ENCODE data around the gene TNFRSF14. TPM values are rescaled to one million over a fixed set of nuclear protein-coding genes. Genes with fewer than 3 reads are reported as not detected.
A peak's percentile ranks its signal among the peaks of the same experiment; 100 is the strongest.

Gene TNFRSF14
- total and polyA plus RNA-seq, 2 of the 13 experiments (the other 11 are each of a cell fraction or from before 2014, with no cell fraction given): 11.9 to 49.9 TPM

DNA sequence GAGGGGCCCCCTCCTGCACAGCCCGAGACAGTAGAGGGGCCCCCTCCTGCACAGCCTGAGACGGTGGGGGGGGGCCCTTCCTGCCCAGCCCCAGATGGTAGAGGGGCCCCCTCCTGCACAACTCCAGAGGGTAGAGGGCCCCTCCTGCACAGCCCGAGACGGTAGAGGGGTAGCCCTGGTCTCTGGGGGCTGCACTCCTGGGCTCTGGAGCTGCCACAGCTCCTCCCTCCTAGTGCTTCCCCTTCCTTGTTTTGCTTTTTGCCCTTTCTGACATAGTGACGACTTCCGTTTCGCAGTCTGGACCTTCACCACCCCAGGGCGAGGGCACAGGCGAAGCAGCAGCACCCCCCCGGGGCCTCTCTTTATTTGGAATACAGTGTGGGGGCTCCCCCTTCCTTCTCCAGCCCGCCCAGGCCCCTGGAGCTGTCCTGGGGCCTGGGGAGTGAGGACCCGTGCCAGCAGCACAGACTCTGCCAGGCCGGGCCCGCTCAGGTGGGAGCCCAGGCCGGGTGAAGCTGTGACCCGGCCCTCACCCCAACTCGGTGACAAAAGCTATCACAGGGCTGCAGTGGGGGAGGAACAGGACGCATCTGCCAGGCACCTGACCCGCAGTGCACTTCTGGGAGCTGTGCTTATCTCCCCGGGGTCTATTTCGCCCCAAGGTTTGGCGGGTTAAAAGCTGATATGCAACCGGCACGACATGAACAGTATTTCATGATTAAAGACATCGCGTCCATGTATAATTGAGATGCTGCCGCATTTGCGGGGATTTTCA is 29.3 kb downstream of the TNFRSF14 start (continued):
- TF ChIP-seq, protein P1, sequence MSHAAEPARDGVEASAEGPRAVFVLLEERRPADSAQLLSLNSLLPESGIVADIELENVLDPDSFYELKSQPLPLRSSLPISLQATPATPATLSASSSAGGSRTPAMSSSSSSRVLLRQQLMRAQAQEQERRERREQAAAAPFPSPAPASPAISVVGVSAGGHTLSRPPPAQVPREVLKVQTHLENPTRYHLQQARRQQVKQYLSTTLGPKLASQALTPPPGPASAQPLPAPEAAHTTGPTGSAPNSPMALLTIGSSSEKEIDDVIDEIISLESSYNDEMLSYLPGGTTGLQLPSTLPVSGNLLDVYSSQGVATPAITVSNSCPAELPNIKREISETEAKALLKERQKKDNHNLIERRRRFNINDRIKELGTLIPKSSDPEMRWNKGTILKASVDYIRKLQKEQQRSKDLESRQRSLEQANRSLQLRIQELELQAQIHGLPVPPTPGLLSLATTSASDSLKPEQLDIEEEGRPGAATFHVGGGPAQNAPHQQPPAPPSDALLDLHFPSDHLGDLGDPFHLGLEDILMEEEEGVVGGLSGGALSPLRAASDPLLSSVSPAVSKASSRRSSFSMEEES (CRISPR knock-in tag; IDR thresholded peaks at IDR 0.05): peak; percentile 8; the same call in 1 of the 2 replicates
- TF ChIP-seq NR2F6 (IDR thresholded peaks at IDR 0.05) (no peak), NR2F6 (CRISPR knock-in tag; IDR thresholded peaks at IDR 0.05) (peak; percentile 35; the same call in 1 of the 2 replicates), ZNF383 (CRISPR knock-in tag; IDR thresholded peaks at IDR 0.05; ENCODE audit: borderline replicate concordance) (no peak), ARNT2 (CRISPR knock-in tag; IDR thresholded peaks at IDR 0.05; ENCODE audit: low read depth) (no peak), KLF16 (CRISPR knock-in tag; IDR thresholded peaks at IDR 0.05) (no peak), ZNF772 (CRISPR knock-in tag; IDR thresholded peaks at IDR 0.05) (no peak; the same call in 1 of the 2 replicates), CBX2 (IDR thresholded peaks at IDR 0.05; ENCODE audit: low read depth, low read length) (no peak), CBX2 (CRISPR knock-in tag; IDR thresholded peaks at IDR 0.05; ENCODE audit: low read depth) (no peak), HOXA7 (CRISPR knock-in tag; IDR thresholded peaks at IDR 0.05) (no peak), ZNF232 (CRISPR knock-in tag; IDR thresholded peaks at IDR 0.05; ENCODE audit: borderline replicate concordance) (no peak)
- TF ChIP-seq, protein P2, sequence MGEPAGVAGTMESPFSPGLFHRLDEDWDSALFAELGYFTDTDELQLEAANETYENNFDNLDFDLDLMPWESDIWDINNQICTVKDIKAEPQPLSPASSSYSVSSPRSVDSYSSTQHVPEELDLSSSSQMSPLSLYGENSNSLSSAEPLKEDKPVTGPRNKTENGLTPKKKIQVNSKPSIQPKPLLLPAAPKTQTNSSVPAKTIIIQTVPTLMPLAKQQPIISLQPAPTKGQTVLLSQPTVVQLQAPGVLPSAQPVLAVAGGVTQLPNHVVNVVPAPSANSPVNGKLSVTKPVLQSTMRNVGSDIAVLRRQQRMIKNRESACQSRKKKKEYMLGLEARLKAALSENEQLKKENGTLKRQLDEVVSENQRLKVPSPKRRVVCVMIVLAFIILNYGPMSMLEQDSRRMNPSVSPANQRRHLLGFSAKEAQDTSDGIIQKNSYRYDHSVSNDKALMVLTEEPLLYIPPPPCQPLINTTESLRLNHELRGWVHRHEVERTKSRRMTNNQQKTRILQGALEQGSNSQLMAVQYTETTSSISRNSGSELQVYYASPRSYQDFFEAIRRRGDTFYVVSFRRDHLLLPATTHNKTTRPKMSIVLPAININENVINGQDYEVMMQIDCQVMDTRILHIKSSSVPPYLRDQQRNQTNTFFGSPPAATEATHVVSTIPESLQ (CRISPR knock-in tag; conservative IDR thresholded peaks at IDR 0.05): no peak
- TF ChIP-seq, protein P3, sequence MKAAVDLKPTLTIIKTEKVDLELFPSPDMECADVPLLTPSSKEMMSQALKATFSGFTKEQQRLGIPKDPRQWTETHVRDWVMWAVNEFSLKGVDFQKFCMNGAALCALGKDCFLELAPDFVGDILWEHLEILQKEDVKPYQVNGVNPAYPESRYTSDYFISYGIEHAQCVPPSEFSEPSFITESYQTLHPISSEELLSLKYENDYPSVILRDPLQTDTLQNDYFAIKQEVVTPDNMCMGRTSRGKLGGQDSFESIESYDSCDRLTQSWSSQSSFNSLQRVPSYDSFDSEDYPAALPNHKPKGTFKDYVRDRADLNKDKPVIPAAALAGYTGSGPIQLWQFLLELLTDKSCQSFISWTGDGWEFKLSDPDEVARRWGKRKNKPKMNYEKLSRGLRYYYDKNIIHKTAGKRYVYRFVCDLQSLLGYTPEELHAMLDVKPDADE (CRISPR knock-in tag; IDR thresholded peaks at IDR 0.05): no peak
- TF ChIP-seq, protein P4, sequence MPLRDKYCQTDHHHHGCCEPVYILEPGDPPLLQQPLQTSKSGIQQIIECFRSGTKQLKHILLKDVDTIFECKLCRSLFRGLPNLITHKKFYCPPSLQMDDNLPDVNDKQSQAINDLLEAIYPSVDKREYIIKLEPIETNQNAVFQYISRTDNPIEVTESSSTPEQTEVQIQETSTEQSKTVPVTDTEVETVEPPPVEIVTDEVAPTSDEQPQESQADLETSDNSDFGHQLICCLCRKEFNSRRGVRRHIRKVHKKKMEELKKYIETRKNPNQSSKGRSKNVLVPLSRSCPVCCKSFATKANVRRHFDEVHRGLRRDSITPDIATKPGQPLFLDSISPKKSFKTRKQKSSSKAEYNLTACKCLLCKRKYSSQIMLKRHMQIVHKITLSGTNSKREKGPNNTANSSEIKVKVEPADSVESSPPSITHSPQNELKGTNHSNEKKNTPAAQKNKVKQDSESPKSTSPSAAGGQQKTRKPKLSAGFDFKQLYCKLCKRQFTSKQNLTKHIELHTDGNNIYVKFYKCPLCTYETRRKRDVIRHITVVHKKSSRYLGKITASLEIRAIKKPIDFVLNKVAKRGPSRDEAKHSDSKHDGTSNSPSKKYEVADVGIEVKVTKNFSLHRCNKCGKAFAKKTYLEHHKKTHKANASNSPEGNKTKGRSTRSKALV (CRISPR knock-in tag; IDR thresholded peaks at IDR 0.05): no peak
- TF ChIP-seq, protein P5, sequence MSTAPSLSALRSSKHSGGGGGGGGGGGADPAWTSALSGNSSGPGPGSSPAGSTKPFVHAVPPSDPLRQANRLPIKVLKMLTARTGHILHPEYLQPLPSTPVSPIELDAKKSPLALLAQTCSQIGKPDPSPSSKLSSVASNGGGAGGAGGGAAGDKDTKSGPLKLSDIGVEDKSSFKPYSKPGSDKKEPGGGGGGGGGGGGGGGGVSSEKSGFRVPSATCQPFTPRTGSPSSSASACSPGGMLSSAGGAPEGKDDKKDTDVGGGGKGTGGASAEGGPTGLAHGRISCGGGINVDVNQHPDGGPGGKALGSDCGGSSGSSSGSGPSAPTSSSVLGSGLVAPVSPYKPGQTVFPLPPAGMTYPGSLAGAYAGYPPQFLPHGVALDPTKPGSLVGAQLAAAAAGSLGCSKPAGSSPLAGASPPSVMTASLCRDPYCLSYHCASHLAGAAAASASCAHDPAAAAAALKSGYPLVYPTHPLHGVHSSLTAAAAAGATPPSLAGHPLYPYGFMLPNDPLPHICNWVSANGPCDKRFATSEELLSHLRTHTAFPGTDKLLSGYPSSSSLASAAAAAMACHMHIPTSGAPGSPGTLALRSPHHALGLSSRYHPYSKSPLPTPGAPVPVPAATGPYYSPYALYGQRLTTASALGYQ (CRISPR knock-in tag; IDR thresholded peaks at IDR 0.05): no peak
- TF ChIP-seq, protein P6, sequence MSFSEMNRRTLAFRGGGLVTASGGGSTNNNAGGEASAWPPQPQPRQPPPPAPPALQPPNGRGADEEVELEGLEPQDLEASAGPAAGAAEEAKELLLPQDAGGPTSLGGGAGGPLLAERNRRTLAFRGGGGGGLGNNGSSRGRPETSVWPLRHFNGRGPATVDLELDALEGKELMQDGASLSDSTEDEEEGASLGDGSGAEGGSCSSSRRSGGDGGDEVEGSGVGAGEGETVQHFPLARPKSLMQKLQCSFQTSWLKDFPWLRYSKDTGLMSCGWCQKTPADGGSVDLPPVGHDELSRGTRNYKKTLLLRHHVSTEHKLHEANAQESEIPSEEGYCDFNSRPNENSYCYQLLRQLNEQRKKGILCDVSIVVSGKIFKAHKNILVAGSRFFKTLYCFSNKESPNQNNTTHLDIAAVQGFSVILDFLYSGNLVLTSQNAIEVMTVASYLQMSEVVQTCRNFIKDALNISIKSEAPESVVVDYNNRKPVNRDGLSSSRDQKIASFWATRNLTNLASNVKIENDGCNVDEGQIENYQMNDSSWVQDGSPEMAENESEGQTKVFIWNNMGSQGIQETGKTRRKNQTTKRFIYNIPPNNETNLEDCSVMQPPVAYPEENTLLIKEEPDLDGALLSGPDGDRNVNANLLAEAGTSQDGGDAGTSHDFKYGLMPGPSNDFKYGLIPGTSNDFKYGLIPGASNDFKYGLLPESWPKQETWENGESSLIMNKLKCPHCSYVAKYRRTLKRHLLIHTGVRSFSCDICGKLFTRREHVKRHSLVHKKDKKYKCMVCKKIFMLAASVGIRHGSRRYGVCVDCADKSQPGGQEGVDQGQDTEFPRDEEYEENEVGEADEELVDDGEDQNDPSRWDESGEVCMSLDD (CRISPR knock-in tag; IDR thresholded peaks at IDR 0.05; ENCODE audit: borderline replicate concordance): no peak; the same call in 1 of the 2 replicates

All from HepG2 (cell line).